Renal cortical epithelial cell (primary cell): ENCODE data around the gene LHX6. TPM values are rescaled to one million over a fixed set of nuclear protein-coding genes. Genes with fewer than 3 reads are reported as not detected.

Experiments
- total RNA-seq: library from RNA; depleted of rRNA; stranded (reverse); fragments of >200 nt; gene quantifications from 2 replicates; pipeline ENCODE4 v1.2.3, GENCODE V29; 2014

LHX6 gene
- total RNA-seq, 1 donor from 2014 or later = 0.10 TPM

Other genes with a start within 250 kb of the LHX6 start
- gene TTLL11, start 135.6 kb downstream of the LHX6 start, total RNA-seq = 2.3 and 6.7 TPM in 2 replicates
- 21.5 and 35.4 TPM in 2 replicates for gene NDUFA8, start 69.2 kb downstream of the LHX6 start, total RNA-seq
- 0.85 TPM in 1 of 2 replicates, not detected in the other for gene MORN5, start 69.0 kb downstream of the LHX6 start, total RNA-seq
- gene RBM18, start 35.9 kb upstream of the LHX6 start, total RNA-seq = 14.9 and 16.0 TPM in 2 replicates
- 41.2 and 45.4 TPM in 2 replicates for gene MRRF, start 35.9 kb upstream of the LHX6 start, total RNA-seq
- 1.9 and 2.4 TPM in 2 replicates for gene PTGS1, start 142.1 kb upstream of the LHX6 start, total RNA-seq
- gene OR1J1, start 249.0 kb upstream of the LHX6 start, total RNA-seq = not detected in 2 replicates